CD8-positive, alpha-beta memory T cell (primary cell): ENCODE measurements around the gene TSPAN3. TPM values are rescaled to one million over a fixed set of nuclear protein-coding genes. Genes with fewer than 3 reads are reported as not detected.
A peak's percentile ranks its signal among the peaks of the same experiment; 100 is the strongest.

Experiments
- CTCF ChIA-PET: fragments of 350-600 bp; sonication (Branson Sonifier 250); formaldehyde crosslinking; loops from one replicate; lab custom pipeline; 2021; ENCODE audit warnings: antibody characterized with exemption; lab: Charles Lee
- POLR2A ChIA-PET: fragments of 350-600 bp; sonication (Branson Sonifier 250); formaldehyde crosslinking; loops from one replicate; lab custom pipeline; 2021; ENCODE audit warnings: antibody characterized with exemption; lab: Charles Lee
- DNase-seq, 5 donors: peaks; one replicate each; pipeline versions ENCODE4 v3.0.0 to v3.0.0-alpha.2; 2020 to 2022; ENCODE audit warnings: mixed read lengths in 1 of 5
- H3K27ac ChIP-seq: one replicate; pipeline ENCODE4 v1.7.0; 2013; ENCODE audit warnings: low read depth, mild to moderate bottlenecking, low read length, moderate library complexity
- H3K27me3 ChIP-seq: 2 replicates; pipeline ENCODE4 v1.7.0; 2013; ENCODE audit warnings: low read length, mild to moderate bottlenecking; ENCODE audit not compliant: insufficient read depth, poor library complexity, severe bottlenecking
- H3K36me3 ChIP-seq: 2 replicates; pipeline ENCODE4 v1.7.0; 2013; ENCODE audit warnings: mild to moderate bottlenecking, low read length, moderate library complexity; ENCODE audit not compliant: insufficient read depth
- H3K4me1 ChIP-seq: 2 replicates; pipeline ENCODE4 v1.7.0; 2013; ENCODE audit warnings: mild to moderate bottlenecking, low read length, moderate library complexity; ENCODE audit not compliant: insufficient read depth
- H3K4me3 ChIP-seq: 2 replicates; pipeline ENCODE4 v1.7.0; 2013; ENCODE audit warnings: mild to moderate bottlenecking, low read length
- H3K9me3 ChIP-seq: 2 replicates; pipeline ENCODE4 v1.7.0; 2013; ENCODE audit warnings: mild to moderate bottlenecking, low read length
- H3K27ac Mint-ChIP-seq, 8 donors: one replicate each; pipeline ENCODE4 v1.8.0; 2020 to 2021; ENCODE audit warnings: mixed read lengths in 8 of 8, mild to moderate bottlenecking in 6 of 8, inconsistent platforms in 3 of 8, moderate library complexity in 3 of 8
- H3K27me3 Mint-ChIP-seq, 2 donors: one replicate each; pipeline ENCODE4 v1.8.0; 2020 to 2021; ENCODE audit warnings: mixed read lengths in 2 of 2, mild to moderate bottlenecking in 1 of 2, moderate library complexity in 1 of 2
- H3K36me3 Mint-ChIP-seq, 3 donors: one replicate each; pipeline ENCODE4 v1.8.0; 2020 to 2021; ENCODE audit warnings: mixed read lengths in 3 of 3, inconsistent platforms in 1 of 3, mild to moderate bottlenecking in 1 of 3
- H3K4me1 Mint-ChIP-seq, 3 donors: one replicate each; pipeline ENCODE4 v1.8.0; 2020 to 2021; ENCODE audit warnings: mixed read lengths in 3 of 3, inconsistent platforms in 1 of 3, mild to moderate bottlenecking in 1 of 3
- H3K4me3 Mint-ChIP-seq, 7 donors: one replicate each; pipeline ENCODE4 v1.8.0; 2020 to 2021; ENCODE audit warnings: mixed read lengths in 7 of 7, mild to moderate bottlenecking in 6 of 7, moderate library complexity in 4 of 7, inconsistent platforms in 2 of 7
- H3K9me3 Mint-ChIP-seq, 5 donors: one replicate each; pipeline ENCODE4 v1.8.0; 2020 to 2022; ENCODE audit warnings: mixed read lengths in 5 of 5, mild to moderate bottlenecking in 3 of 5, moderate library complexity in 2 of 5, inconsistent platforms in 1 of 5
- polyA plus RNA-seq: library from polyadenylated mRNA; unstranded; fragments of 300-500 nt; fragmentation: Illumina TruSeq; gene quantifications from one replicate; pipeline ENCODE4 v1.2.3, GENCODE V29; 2021
- total RNA-seq, 2 experiments: library from RNA; stranded (reverse); gene quantifications; one replicate each; pipeline ENCODE4 v1.2.3, GENCODE V29; 2021

Gene TSPAN3
- total and polyA plus RNA-seq, 3 experiments from 2014 or later, result 45.2 to 60.5 (median 59.3) TPM

DNA sequence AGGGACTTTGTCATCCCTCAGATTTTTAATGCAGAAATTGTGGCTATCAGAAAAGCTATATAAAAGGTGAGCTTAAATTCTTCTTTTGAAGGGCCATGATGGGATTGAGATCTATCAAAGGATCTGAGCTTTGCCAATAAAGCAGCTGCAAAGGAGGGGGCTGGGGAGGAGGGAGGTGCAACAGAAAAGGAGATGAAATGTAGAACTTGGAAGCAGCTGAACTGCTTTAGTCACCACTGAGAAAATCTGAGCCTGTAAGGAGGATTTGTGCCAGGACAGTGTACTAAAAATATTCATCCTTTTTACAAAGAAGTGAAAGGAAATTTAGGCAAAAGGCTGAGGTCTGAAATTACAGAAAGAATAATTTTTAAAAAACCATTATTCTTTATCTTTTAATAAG lies 10.4 kb downstream of the TSPAN3 start:
- Histone ChIP-seq H3K4me3 (no peak overlapping the region), H3K36me3 (no peaks in the 10 kb centered on the region), H3K27me3 (no peaks in the 10 kb centered on the region), H3K27ac (no peak overlapping the region), H3K9me3 (no peaks in the 10 kb centered on the region), H3K4me1 (no peaks in the 10 kb centered on the region)
- Mint-ChIP-seq H3K9me3 (no peaks in the 10 kb centered on the region), H3K4me1 (peaks cover 19 to 36% (median 35%) of the 10 kb centered on the region in 3 donors), H3K27me3 (peaks cover 0 to 1% of the 10 kb centered on the region in 2 donors), H3K4me3 (no peak overlapping the region), H3K27ac (no peak overlapping the region), H3K36me3 (peaks cover 0 to 2% (median 1%) of the 10 kb centered on the region in 3 donors)
- ChIA-PET POLR2A (interaction anchor here (0.8 to 1.2 kb wide), 2 partner anchors 10 to 47 kb away, joined by 4 to 5 read pairs; partner anchors contain the start of gene TSPAN3), CTCF (interaction anchor here (1.0 to 1.9 kb wide), 6 partner anchors 10 to 483 kb away, joined by 3 to 4 read pairs (median 3); partner anchors contain the start of gene TSPAN3)
- DNase-seq, result no peak

DNA sequence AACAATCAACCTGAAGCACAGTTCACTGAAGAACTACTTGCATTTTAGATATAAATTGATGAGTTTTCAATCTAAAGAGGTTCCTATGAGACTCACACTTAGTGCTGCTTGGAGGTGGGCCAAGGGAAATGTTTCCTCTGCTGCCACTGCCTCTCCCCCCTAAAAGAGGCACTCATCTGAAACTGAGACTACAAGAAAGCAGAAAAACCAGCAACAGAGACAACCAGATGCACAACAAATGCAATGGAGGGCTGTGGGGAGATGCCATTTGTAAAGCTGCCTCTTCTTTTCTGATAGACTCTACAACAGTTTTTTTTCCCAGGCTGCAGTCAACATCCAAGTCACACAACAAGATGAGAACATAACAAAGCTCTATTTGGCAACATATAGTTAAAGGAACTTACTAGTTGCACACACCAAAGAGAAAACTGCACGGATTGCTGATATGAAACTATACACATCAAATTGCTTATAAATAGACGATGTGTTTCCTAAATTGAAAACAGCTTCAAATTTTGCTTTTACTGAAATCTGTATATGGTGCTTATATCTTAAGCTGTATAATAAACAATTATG lies 11.0 kb downstream of the TSPAN3 start:
- no peaks in the 10 kb centered on the region for H3K9me3 ChIP-seq
- H3K27ac Mint-ChIP-seq, result peak overlapping the region in 2 of 8 donors; percentile 10 to 31
- H3K27me3 ChIP-seq, result no peaks in the 10 kb centered on the region
- H3K9me3 Mint-ChIP-seq, result no peaks in the 10 kb centered on the region
- no peak for DNase-seq
- H3K27me3 Mint-ChIP-seq, result peaks cover 0 to 1% of the 10 kb centered on the region in 2 donors
- no peaks in the 10 kb centered on the region for H3K4me1 ChIP-seq
- CTCF ChIA-PET, result interaction anchor here (1.0 to 1.9 kb wide), 5 partner anchors 10 to 483 kb away, joined by 3 to 4 read pairs (median 3); no protein-coding TSS in a partner anchor
- no peak overlapping the region for H3K27ac ChIP-seq
- peak overlapping the region in 1 of 7 donors; percentile 16 for H3K4me3 Mint-ChIP-seq
- peaks cover 19 to 36% (median 35%) of the 10 kb centered on the region in 3 donors for H3K4me1 Mint-ChIP-seq
- POLR2A ChIA-PET, result interaction anchor here (1.2 kb wide), 1 partner anchor 46 kb away, joined by 4 read pairs; no protein-coding TSS in a partner anchor
- H3K36me3 ChIP-seq, result no peaks in the 10 kb centered on the region
- H3K4me3 ChIP-seq, result no peak overlapping the region
- H3K36me3 Mint-ChIP-seq, result peaks cover 0 to 2% (median 1%) of the 10 kb centered on the region in 3 donors

DNA sequence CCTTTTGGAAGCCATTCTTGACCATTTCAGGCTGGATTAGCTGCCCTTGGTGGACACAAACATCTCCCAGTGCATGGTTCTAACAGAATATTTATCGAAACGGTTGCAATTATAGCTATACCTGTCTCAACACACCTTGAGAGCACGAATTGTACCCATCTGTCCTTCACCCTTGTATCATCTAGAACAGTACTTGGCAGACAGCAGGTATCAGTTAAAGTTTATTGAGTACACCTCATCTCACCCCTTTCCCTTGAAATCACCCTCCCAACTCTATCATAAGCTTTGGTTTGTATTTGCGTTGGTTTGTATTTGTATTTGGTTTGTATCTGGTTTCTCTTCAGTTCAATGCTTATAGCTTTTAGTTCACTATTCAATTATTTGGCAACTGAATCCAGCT lies 12.4 kb downstream of the TSPAN3 start:
- H3K27me3 Mint-ChIP-seq, result peaks cover 0 to 1% of the 10 kb centered on the region in 2 donors
- H3K4me3 ChIP-seq, result no peak overlapping the region
- CTCF ChIA-PET, result no interaction called here

DNA sequence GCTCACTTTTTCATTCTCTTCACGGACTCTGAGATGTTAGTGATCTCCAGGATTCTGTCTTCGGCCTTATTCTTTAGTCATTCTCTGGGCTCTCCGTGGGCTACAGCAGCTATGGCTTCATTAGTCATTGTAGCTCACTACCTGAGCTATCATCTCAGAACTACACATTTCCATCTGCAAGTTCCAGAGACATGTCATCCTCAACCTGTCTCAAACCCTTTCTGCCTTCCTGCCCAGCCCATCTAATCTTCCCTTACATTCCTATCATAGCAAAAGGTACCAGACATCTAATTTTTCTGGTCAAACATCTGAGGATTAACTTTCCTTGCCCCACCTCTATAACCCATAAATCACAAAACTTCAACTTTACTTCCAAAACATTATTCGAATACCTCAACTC lies 13.2 kb downstream of the TSPAN3 start:
- H3K27ac Mint-ChIP-seq, result peak overlapping the region in 1 of 8 donors; percentile 36
- no peaks in the 10 kb centered on the region for H3K36me3 ChIP-seq
- H3K27me3 Mint-ChIP-seq, result peaks cover 0 to 1% of the 10 kb centered on the region in 2 donors
- H3K4me1 Mint-ChIP-seq, result peaks cover 23 to 45% (median 41%) of the 10 kb centered on the region in 3 donors
- peaks cover 0 to 9% (median 4%) of the 10 kb centered on the region in 3 donors for H3K36me3 Mint-ChIP-seq
- no peaks in the 10 kb centered on the region for H3K27me3 ChIP-seq
- no peaks in the 10 kb centered on the region for H3K9me3 ChIP-seq
- H3K4me3 Mint-ChIP-seq, result no peak overlapping the region
- H3K9me3 Mint-ChIP-seq, result no peaks in the 10 kb centered on the region
- H3K27ac ChIP-seq, result no peak overlapping the region
- DNase-seq, result no peak
- ChIA-PET POLR2A (no interaction called here), CTCF (interaction anchor here (3.0 kb wide), 1 partner anchor 12 kb away, joined by 9 read pairs; no protein-coding TSS in a partner anchor)
- H3K4me1 ChIP-seq, result no peaks in the 10 kb centered on the region
- no peak overlapping the region for H3K4me3 ChIP-seq

More for the DNA sequence above, 12.4 kb downstream of the TSPAN3 start:
- Histone ChIP-seq H3K4me1 (no peaks in the 10 kb centered on the region), H3K27me3 (no peaks in the 10 kb centered on the region), H3K27ac (no peak overlapping the region), H3K36me3 (no peaks in the 10 kb centered on the region), H3K9me3 (no peaks in the 10 kb centered on the region)
- H3K4me1 Mint-ChIP-seq, result peaks cover 23 to 45% (median 41%) of the 10 kb centered on the region in 3 donors
- H3K4me3 Mint-ChIP-seq, result no peak overlapping the region
- H3K36me3 Mint-ChIP-seq, result peaks cover 0 to 8% (median 4%) of the 10 kb centered on the region in 3 donors
- POLR2A ChIA-PET, result no interaction called here
- H3K9me3 Mint-ChIP-seq, result no peaks in the 10 kb centered on the region
- H3K27ac Mint-ChIP-seq, result peak overlapping the region in 1 of 8 donors; percentile 44
- DNase-seq, result no peak

DNA sequence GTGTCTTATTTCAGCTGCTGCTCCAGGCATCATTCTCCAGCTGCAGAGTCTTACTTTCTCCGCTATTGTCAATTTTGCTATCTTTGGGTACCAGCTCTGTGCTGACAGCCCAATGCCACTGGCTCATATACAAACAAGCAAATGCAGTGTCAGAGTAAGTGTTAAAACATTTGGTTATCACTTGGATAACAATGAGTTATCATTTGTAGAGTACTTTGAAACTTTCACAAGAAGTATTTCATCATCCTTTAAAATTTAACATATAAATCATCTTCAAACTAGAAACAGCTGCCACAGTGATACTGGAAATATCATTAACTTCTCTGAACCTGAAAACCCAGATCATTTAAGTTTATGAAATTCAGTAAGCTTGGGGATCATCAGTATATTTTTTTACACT lies 13.8 kb downstream of the TSPAN3 start:
- Histone ChIP-seq H3K36me3 (peaks cover 3% of the 10 kb centered on the region), H3K27me3 (no peaks in the 10 kb centered on the region), H3K4me3 (no peak overlapping the region), H3K9me3 (no peaks in the 10 kb centered on the region), H3K27ac (no peak overlapping the region), H3K4me1 (no peaks in the 10 kb centered on the region)
- Mint-ChIP-seq H3K4me3 (no peak overlapping the region), H3K4me1 (peaks cover 23 to 41% (median 39%) of the 10 kb centered on the region in 3 donors), H3K27me3 (no peaks in the 10 kb centered on the region), H3K36me3 (peaks cover 0 to 12% (median 4%) of the 10 kb centered on the region in 3 donors), H3K9me3 (no peaks in the 10 kb centered on the region), H3K27ac (no peak overlapping the region)
- ChIA-PET POLR2A (no interaction called here), CTCF (interaction anchor here (1.0 to 3.0 kb wide), 2 partner anchors 12 kb away, joined by 3 to 9 read pairs; no protein-coding TSS in a partner anchor)
- DNase-seq, result no peak

DNA sequence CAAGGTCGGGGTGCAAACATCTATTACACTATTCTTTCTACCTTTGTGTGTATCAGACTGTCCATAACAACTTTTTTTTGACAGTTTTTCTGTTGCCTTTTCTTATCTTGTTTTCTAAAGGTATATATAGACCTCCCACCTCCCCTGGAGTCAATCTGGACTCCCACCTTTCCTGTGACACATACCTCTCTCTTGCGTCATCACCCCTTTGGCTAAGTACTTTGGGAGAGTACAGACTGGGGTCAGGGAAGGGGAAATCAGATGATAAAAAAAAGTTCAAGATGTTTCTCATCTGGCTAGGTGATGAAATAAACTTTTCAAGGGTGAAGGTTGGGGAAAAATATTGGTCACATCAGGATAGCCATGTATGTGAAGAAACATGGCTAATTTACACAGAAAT lies 17.2 kb downstream of the TSPAN3 start:
- peak overlapping the region in 2 of 8 donors; percentile 24 to 43 for H3K27ac Mint-ChIP-seq
- no peaks in the 10 kb centered on the region for H3K27me3 Mint-ChIP-seq
- H3K9me3 Mint-ChIP-seq, result no peaks in the 10 kb centered on the region
- peaks cover 4% of the 10 kb centered on the region for H3K36me3 ChIP-seq
- no peak overlapping the region for H3K4me3 Mint-ChIP-seq
- no peaks in the 10 kb centered on the region for H3K9me3 ChIP-seq
- ChIA-PET POLR2A (no interaction called here), CTCF (no interaction called here)
- DNase-seq, result no peak
- H3K4me1 Mint-ChIP-seq, result peaks cover 11 to 21% (median 14%) of the 10 kb centered on the region in 3 donors
- no peaks in the 10 kb centered on the region for H3K27me3 ChIP-seq
- H3K4me3 ChIP-seq, result no peak overlapping the region
- no peak overlapping the region for H3K27ac ChIP-seq
- H3K36me3 Mint-ChIP-seq, result peaks cover 0 to 21% (median 4%) of the 10 kb centered on the region in 3 donors
- H3K4me1 ChIP-seq, result no peaks in the 10 kb centered on the region

DNA sequence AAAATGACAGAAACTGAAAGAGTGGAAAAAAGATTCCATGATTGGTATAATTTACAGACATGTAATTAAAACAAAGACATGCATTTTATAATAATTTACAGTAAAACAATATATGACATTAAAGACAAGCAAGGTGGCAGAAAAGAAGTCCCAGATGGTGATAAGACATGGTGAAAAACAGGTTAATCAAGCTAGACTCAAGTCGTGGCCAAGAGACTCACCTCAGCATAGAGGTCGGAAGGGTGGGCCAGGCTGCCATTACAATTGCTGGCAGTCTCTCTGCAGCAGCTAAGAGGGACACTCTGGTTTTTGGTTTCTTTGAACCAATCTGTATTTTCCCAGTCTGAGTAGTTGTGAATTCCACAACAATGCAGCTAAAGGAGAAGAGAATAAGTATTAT lies 18.4 kb downstream of the TSPAN3 start:
- ChIA-PET POLR2A (no interaction called here), CTCF (interaction anchor here (1.2 kb wide), 1 partner anchor 14 kb away, joined by 3 read pairs; no protein-coding TSS in a partner anchor)

More for the DNA sequence above, 18.4 kb downstream of the TSPAN3 start:
- Histone ChIP-seq H3K4me3 (no peak overlapping the region), H3K27me3 (no peaks in the 10 kb centered on the region), H3K4me1 (no peaks in the 10 kb centered on the region), H3K27ac (no peak overlapping the region), H3K9me3 (no peaks in the 10 kb centered on the region), H3K36me3 (peaks cover 4% of the 10 kb centered on the region)
- Mint-ChIP-seq H3K4me1 (peaks cover 7 to 17% (median 7%) of the 10 kb centered on the region in 3 donors), H3K9me3 (no peaks in the 10 kb centered on the region), H3K27me3 (no peaks in the 10 kb centered on the region), H3K4me3 (no peak overlapping the region), H3K36me3 (peaks cover 0 to 28% (median 2%) of the 10 kb centered on the region in 3 donors), H3K27ac (peak overlapping the region in 1 of 8 donors; percentile 21)
- DNase-seq, result no peak
